Glomerular visceral epithelial cell (primary cell): Measurements from ENCODE around the gene ZNF586.
"Not testable (repeated sequence)": the region's sequence is repeated elsewhere in the genome, so short reads cannot be mapped to it uniquely, and the experiment has no call there.

Source experiments
- DNase-seq: peaks from one replicate; pipeline ENCODE4 v3.0.0-alpha.2; 2016; ENCODE audit errors: extremely low spot score

Gene ZNF586

DNA sequence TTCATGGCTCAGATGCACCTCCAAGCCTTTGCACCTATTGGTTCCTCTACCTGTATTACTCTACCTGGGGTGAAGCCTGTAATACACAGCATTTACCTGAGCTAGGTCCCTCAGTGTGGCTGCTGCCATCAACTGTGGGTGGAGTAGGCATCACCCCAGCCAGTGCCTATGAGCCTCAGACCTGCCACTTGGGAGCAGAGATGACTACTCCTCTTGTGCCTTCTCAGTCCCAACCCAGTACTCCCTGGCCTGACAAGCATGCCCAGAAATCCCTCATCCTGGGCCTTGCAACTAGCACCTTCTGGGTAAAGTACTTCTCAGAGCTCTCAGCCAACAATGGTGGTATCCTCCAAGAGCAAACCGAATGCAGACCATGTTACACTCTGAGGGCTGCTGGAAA, 27.1 kb downstream of the ZNF586 start:
- not testable (repeated sequence) for DNase-seq

DNA sequence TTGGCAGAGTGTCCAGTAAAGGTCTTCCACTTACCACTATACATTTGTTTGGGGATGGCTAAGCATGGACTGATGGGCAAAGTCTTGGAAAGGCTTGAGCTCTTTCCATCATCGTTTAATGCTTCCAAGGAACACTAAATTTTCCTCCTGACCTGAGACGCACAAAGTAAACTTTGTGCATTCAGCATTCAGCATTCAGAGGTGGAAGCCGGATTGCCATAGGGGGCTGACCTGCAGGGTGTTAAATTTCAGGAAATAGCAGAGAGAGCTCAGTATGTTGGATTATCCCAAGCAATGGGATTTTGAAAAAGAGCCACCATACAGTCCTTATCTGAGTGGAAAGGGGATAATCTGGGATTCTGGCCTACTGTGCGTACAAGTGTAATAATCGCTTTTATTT, 31.2 kb downstream of the ZNF586 start:
- DNase-seq, result no peak

DNA sequence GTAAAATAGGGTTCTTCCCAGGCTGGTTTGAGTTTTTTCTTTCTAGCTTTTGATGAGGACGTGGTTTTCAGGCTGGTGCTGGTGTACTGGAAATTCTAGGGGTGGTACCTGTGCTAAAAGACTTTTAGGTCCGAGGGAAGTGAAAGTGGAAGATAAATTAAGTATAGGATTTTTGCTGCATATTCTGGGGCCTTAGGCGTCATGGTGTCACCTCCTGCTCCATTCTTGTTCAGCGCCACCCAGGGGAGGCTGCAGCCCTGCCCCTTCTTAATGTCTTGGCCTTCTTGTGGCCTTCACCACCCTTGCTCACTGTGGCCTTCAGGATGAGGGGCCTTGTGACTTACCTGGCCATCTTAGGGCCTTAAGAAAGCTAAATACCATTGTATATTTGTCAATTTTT, 32.8 kb downstream of the ZNF586 start:
- DNase-seq, result no peak

DNA sequence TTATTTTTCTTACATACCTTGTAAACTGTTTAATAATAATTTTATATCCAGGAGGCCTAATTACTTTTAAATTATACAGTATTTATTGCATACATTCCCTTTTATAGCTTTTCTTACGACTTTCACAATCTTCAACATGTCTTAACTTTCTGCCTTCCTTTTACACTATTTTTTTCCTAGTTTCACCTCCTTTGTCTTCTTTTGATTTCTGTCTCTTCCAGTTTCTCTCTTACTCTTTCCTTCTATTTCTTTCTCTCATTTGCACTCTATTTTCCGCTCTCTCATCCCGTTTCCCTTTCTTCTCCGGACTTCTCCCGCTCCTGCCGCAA, 33.8 kb downstream of the ZNF586 start:
- DNase-seq, result no peak

DNA sequence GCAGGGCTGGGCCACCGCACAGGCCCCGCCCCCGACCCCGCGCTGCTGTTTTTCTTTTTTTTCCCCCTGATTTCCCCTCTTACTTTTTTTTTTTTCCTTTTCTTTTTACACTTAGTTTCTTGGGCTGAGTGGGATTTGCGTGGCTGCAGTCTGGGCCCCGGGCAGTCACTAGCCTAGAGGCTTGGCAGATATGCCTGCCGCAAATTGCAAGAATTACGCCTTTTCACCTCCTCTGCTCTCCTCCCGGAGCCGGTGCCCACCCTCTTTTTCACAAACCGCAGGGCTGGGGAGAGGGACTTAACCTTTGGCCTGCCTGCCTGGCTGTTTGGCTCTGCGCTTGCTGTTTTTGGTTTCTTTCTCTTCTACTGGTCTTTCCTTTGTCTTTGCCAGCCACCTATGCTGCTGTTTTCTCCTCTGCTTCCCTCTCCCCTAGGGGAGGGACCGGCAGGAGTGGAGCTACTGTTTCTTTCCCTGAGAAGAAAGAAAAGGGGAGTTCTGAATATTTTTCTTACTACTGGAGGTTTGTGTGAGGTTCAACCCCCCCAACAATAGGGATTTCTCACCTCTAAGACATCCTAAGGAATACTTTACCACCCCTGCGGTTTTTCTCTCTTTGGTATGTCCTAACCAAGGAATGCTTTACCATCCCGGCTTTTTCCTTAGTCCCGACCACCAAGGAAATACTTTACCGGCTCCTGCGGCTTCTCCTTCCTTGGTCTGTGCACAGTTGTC, 34.3 kb downstream of the ZNF586 start:
- DNase-seq, result peak; percentile 97

DNA sequence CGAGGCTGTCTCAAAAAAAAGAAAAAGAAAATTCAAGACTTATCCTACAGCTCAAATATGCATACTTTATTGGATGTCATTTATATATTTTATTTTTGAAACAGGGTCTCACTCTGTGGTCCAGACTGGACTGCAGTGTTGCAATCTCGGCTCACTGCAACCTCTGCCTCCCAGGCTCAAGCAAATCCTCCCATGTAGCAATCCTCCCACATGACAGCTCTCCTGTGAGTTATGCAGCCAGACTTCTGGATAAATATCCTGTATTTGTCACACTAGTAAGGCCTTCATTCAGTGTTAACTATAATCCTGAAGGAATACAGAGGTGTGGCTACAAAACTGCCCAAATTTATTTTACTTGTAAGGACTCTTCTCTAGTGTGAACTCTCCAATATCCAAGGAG, 38.1 kb downstream of the ZNF586 start:
- no peak for DNase-seq

DNA sequence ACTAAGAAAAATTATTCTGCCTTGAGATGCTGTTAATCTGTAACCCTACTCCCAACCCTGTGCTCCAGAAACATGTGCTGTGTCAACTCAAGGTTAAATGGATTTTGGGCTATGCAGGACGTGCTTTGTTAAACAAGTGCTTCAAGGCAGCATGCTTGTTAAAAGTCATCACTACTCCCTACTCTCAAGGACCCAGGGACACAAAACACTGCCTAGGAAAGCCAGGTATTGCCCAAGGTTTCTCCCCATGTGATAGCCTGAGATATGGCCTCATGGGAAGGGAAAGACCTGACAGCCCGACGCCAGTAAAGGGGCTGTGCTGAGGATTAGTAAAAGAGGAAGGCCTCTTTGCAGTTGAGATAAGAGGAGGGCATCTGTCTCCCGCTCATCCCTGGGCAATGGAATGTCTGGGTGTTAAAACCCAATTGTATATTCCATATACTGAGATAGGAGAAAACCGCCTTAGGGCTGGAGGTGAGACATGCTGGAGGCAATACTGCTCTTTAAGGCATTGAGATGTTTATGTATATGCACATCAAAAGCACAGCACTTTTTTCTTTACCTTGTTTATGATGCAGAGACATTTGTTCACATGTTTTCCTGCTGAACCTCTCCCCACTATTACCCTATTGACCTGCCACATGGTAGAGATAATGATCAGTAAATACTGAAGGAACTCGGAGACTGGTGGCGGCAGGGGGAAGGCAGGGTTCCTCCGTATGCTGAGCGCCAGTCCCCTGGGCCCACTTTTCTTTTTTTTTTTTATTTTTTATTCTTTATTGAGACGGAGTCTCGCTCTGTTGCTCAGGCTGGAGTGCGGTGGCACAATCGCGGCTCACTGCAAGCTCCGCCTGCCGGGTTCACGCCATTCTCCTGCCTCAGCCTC, 41.2 kb downstream of the ZNF586 start:
- not testable (repeated sequence) for DNase-seq

DNA sequence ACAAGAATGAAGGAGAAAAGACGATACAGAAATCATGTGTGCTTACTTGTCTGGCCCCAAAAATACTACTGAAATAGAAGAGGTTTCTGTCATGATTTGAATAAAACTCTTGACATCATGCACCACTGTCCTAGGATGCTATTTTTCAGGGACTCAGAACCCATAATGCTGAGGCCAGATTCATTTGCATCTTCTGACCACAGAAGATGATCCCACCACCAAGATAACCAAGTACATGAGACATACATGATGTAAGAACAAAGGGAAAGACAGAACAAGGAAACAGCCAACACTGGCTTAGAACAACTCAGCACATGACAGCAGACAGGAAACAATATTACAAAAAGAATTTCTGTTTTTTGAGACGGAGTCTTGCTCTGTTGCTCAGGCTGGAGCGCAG, 42.8 kb downstream of the ZNF586 start:
- DNase-seq, result no peak

DNA sequence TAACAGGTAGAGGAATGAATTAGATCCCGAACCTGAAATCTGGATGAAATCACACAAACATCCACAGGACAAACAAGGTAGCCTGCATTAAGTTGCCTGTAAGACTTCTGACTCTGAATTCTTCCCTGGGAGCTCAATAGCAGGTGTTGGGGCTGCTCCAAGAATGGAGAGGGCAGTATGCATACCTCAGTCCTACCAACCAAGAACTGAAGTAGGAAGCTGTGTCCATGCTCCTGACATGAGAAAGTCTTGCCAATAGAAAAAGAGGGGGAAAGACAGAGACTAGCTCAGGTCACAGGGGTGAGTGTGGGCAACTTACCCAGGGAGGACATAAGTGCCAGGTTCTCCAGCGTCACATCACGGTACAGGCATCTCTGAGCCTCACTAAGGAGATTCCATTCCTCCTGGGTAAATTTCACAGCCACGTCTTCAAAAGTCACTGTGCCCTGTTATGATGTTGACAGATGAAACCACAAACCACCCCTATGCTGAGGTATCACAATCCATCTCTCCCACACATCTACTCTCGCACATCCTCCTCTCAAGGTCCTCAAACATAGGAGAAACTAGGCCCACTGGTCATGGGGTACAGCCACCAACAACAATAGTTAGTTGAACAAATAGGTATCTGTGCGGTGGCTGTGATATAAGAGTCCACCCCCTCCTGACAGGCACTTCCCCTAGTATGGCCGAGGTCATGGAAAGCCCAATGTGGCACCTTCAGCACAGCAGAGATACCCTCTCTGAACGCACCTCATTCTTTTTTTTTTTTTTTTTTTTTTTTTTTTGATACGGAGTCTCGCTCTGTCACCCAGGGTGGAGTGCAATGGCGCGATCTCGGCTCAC, 43.7 kb downstream of the ZNF586 start:
- DNase-seq, result not testable (repeated sequence)

DNA sequence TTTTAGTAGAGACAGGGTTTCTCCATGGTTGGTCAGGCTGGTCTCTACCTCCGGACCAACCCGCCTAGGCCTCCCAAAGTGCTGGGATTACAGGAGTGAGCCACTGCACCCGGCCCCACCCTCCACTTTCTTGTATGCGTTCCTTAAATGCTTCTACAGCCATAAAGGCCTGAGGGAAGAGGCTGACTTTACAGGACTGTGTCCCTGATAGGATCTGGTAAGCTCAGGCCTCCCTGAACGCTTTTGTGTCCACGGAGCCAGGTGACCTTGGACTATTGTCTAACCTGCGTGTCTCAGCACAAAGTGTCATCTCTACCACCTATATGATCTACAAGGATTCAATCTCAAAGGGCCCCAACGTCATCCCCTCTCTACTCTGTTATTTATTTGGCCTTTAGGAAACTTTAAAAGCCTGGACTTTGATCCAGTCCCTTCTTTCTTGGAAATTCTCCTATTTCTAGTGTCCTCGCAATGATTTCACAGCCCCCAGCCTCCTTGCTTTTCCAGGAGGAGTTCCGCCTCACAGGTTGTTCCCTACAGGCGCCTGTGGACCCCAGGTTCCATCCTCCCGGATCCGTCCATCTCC, 44.5 kb downstream of the ZNF586 start:
- DNase-seq, result no peak

DNA sequence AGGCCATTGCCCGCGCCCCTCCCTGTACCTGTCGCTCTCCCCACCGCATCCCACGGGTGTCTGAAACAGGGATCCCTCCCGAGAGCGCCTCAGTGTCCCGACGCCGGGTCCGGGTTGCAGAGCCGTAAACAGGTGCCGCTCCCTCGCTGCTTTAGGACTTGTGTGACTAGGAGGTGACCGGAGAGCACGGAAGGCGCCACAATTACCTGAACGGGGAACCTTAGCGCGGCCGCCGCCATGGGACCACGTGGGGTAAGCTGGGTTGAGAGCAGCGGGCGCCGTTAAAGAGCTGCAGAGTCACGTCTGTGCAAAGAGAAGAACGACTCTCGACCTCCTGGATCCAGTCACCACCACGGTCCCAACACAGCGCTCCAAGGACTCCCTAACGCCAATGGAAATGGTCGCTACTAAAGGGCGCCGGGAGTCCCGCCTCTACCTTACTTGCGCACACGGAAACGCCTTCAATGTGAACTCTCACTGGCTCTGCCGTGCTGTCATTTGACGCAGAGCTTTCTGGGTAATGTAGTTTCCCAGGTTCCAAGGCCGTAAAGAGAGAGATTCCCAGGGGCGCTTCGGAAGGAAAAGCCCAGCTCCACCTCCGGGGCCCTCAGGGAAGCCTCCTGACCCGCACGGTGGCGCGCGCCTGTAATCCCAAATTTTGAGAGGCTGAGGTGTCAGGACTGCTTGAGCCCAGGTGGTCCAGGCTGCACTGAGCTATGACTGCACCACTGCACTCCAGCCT, 45.2 kb downstream of the ZNF586 start, which contains the start of gene ZNF552:
Gene ZNF552, minus strand, starts transcription at position 409 of the 742 bp plus-strand sequence. Its CDS starts 170 bp downstream, at position 239.
- DNase-seq, result peak; percentile 88

DNA sequence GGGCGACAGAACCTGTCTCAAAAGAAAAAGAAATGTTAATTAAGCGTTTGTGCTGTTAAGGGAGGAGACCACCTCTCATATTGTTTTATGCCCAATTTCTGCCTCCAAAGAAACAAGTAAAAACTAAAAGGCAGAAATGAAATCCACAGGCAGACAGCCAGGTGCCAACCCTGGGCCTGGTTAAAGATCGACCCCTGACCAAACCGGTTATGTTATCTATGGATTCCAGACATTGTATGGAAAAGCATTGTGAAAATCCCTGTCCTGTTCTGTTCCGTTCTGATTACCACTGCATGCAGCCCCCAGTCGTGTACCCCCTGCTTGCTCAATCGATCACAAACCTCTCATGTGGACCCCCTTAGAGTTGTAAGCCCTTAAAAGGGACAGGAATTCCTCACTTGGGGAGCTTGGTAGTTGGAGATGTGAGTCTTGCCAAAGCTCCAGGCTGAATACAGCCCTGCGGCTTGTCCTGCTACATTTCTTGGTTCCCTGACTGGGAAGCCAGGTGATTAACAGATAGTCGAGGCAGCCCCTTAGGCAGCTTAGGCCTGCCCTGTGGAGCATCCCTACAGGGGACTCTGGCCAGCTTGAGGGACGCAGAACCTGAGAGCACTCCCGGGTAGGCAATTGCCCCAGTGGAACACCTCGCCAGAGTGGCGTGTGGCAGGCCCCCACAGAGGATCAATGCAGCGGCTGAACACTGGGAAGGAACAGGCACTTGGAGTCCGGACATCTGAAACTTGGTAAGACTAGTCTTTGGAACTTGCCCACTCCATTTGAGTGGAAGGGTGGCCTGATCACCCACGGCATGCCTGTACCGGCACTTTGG, 46.0 kb downstream of the ZNF586 start:
- DNase-seq, result no peak

DNA sequence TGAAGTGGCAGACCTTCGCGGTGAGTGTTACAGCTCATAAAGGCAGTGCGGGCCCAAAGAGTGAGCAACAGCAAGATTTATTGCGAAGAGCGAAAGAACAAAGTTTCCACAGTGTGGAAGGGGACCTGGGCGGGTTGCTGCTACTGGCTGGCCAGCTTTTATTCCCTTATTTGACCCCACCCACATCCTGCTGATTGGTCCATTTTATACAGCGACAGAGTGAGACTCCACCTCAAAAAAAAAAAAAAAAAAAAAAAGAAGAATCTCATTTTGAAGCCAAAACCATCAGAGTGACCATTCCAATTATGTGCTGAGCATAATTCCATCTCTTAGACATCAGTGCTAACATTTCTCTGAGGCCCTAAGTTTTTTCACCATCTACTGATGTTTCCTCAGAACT, 47.2 kb downstream of the ZNF586 start:
- DNase-seq, result no peak

DNA sequence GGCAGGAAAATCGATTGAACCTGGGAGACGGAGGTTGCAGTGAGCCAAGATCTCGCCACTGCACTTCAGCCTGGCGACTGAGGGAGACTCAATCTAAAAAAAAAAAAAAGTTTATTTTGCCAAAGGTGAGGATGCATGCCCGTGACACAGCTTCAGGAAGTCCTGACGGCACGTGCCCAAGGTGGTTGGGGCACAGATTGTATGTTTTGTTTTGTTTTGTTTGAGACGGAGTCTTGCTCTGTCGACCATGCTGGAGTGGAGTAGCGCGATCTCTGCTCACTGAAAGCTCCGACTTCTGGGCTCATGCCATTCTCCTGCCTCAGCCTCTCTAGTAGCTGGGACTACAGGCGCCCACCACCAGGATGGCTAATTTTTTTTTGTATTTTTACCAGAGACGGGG, 48.5 kb downstream of the ZNF586 start:
- DNase-seq, result no peak

DNA sequence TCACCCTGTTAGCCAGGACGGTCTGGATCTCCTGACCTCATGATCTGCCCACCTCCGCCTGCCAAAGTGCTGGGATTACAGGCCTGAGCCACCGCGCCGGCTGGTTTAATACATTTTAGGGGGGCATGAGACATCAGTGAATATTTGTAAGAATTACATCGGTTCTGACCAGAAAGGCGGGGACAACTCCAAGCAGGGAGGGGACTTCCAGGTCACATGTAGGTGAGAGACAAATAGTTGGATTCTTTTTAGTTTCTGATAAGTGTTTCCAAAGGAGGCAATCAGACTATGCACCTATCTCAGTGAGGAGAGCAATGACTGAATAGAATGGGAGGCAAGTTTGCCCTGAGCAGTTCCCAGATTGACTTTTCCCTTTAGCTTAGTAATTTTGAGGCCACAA, 48.9 kb downstream of the ZNF586 start:
- DNase-seq, result no peak

DNA sequence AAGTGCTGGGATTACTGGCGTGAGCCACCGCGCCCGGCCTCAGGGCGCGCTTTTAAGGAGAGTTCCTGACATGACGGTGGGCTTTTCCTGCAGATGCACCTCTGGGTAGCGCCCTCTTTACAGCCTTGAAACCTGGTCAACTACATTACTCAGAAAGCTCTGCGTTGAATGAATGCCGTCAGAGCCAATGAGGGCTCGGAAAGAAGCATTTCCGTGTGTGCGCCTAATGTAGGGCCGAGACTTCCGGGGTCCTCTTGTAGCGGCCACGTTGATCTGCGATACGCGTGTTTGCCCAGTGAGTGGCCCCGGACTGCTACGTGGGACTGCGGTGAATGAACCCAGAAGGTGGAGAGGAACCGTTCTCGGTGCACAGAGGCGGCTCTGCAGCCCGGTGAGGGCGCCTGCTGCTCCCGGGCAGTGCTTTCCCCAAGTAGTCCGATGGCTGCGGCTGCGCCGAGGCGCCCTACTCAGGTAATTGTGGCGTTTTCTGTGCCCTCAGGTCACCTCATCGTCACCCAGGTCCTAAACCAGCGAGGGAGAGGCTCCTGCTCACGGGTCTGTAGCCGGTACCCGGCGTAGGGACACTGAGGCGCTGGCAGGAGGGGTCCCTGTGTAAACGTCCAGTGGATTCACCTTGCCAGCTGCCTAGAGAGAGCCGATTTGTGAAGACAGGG, 50.1 kb downstream of the ZNF586 start:
- DNase-seq, result peak; percentile 92

DNA sequence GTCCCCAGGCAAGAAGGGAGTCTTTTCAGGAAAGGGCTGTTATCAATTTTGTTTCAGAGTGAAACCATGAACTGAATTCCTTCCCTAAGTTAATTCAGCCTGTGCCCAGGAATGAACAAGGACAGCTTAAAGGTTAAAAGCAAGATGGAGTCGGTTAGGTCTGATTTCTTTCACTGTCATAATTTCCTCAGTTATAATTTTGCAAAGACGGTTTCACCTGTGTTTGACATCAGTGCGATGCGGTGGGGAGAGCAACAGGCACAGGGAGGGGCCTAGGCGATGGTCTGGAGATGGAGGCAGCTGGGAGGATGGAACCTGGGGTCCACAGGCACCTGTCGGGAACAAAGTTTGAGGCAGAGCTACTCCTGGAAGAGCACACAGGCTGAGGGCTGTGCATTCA, 51.1 kb downstream of the ZNF586 start:
- DNase-seq, result no peak

DNA sequence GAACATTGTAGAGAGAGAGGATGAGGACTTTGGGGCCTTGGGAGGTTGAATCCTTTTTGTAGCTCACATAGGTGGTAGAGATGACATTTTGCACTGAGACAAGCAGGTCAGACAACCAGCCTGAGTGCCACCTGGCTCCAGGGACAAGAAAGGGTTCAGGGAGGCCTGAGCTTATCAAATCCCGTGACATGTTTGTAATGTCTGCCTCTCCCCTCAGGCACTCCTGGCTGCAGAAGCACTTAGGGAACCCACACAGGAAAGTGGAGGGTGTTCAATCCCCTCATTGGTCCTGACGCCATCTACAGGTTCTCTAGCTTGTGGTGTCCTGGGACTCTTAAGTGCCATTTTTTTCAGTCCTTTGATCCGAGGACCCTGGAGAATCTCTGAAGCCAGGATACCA, 51.6 kb downstream of the ZNF586 start:
- not testable (repeated sequence) for DNase-seq

DNA sequence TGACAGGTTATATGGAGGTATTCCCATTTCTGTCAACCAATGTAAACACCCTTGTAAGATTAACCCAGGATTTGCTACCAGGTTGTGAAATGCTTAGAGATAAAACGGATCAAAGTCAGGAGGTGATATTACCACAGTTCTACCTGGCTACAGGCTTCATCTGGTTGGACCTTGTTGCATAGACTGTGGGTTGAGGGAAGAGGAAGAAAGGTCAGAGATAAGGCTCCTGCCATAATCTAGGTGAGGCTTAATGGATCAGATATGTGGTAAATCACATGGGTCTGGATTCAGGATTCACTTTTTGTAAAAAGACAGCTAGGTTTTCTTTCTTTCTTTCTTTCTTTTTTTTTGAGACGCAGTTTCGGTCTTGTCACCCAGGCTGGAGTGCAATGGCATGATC, 52.0 kb downstream of the ZNF586 start:
- not testable (repeated sequence) for DNase-seq

DNA sequence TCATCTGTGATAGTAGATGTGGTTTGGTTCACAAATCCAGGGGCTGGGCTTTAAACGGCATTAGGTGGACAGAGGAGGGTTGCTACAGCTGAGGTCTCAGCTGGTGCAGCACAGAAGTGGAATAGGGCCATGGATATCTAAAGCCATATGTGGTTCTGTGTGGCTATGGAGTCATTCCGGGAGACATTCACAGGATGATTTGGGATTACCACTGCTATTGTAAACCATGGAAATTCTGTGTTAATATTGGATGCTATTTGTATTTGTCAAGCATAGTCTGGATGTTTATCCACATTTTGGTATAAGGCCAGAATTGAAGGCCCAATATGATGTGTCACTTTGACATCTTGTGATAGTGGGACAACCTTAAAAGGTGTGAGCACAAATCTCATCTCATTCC, 53.7 kb downstream of the ZNF586 start:
- DNase-seq, result not testable (repeated sequence)
